Body of pancreas (tissue), 4 donors: Measurements from ENCODE around the gene FAM180A. TPM values are rescaled to one million over a fixed set of nuclear protein-coding genes. Genes with fewer than 3 reads are reported as not detected.
"Not testable (repeated sequence)": the region's sequence is repeated elsewhere in the genome, so short reads cannot be mapped to it uniquely, and the experiment has no call there.

Experiments used
- ATAC-seq: fragments of 150-250 bp; one replicate; pipeline ENCODE4 v1.9.1; 2016
- DNase-seq, 4 donors: peaks; one replicate each; pipeline ENCODE4 v3.0.0-alpha.2; 2019
- H3K27ac ChIP-seq, 4 donors: fragments of 200-600 bp; sonication (generic); 1 replicate in 3 of 4; 2 replicates in 1 of 4; pipeline versions ENCODE4 v1.5.1 to v1.6.1; 2016 to 2019; ENCODE audit warnings: mild to moderate bottlenecking in 1 of 4, mixed read lengths in 1 of 4, moderate library complexity in 1 of 4
- H3K27me3 ChIP-seq, 2 donors: fragments of 200-600 bp; sonication (generic); one replicate each; pipeline ENCODE4 v1.6.0; 2016; ENCODE audit warnings: mild to moderate bottlenecking in 1 of 2
- H3K36me3 ChIP-seq, 2 donors: fragments of 200-600 bp; sonication (generic); replicated peaks in 1 of 2; 2 replicates each; pipeline ENCODE4 v1.5.1; 2016; ENCODE audit warnings: low read depth in 2 of 2; ENCODE audit not compliant: insufficient read depth in 1 of 2
- H3K4me1 ChIP-seq: fragments of 200-600 bp; sonication (generic); one replicate; pipeline ENCODE4 v1.6.0; 2016
- H3K4me3 ChIP-seq, 2 donors: fragments of 200-600 bp; sonication (generic); 1 replicate in 1 of 2; 2 replicates in 1 of 2; pipeline ENCODE4 v1.5.1; 2016 to 2019
- H3K9me3 ChIP-seq, 3 donors: fragments of 200-600 bp; sonication (generic); 1 replicate in 2 of 3; 2 replicates in 1 of 3; pipeline ENCODE4 v1.5.1; 2016
- POLR2A ChIP-seq, 3 donors: fragments of 450-650 bp; IDR thresholded peaks; one replicate each; pipeline ENCODE4 v1.6.1; 2016; ENCODE audit warnings: antibody characterized with exemption in 3 of 3, mild to moderate bottlenecking in 2 of 3
- WGBS, 2 donors: methylation state at CpG; one replicate each; pipeline ENCODE4 v1.1.5; 2017; 5-methylcytosine and 5-hydroxymethylcytosine counted together
- intact Hi-C: fragments of 100-400 bp; cut with DNase I; formaldehyde crosslinking; loops from one replicate; pipeline ENCODE4 v1.15.1; 2023
- total RNA-seq, 2 donors: library from RNA; depleted of rRNA; stranded (reverse); fragments of >200 nt; gene quantifications; one replicate each; pipeline ENCODE4 v1.1.0, GENCODE V29; 2016
- TF ChIP-seq, protein P1 (sequence below), 7 experiments: fragments of 450-650 bp in 4 of 7; fragments of 200-600 bp in 3 of 7; sonication (generic) in 3 of 7; IDR thresholded peaks; one replicate each; pipeline ENCODE4 v1.5.1; 2016 to 2019; ENCODE audit warnings: antibody characterized with exemption in 7 of 7

Gene FAM180A
- total RNA-seq, 2 donors from 2014 or later = 3.1 TPM; not detected in 1

DNA sequence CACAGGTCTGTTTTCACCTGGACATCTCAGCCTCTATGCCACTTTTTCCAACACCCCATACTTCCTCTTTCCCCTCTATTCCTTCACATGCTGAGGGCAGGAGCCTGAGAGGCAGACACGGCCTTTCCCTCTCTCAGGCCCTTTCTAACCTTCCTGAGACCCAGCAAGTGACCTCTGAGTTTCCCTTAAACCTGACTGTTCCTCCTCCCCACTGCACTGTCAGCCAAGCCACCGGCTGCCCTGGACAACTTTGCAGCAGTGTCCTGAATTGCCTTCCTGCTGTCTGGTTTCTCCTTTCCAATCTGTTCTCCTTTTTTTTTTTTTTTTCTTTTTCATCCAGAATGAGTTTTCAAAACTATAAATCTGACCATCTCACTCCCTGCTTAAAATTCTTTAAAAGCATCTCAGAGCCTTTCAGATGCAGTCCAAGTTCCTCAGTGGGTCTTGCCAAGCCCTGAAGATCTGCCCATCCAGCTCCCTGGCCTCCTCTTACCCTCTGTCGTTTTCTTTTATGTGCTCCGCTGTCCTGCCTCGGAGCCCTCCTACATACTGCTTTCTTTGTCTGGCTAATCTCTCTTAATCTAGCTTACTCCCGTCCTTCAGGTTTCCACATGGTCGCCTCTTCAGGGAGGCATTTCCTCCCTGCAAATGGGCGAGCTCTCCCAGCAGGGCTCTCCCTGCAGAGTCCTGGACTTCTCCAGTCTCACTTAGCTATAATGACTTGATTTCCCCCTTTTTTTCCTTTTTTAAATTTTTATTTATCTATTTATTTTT is 51.1 kb downstream of the FAM180A start:
- no peak overlapping the region for H3K27ac ChIP-seq
- WGBS, 2 donors = 66 to 77% methylated on average over 8 of the region's 8 CpGs
- H3K36me3 ChIP-seq = no peaks in the 10 kb centered on the region
- intact Hi-C loops = no loop called here
- DNase-seq (no peak), ATAC-seq (no peak)
- no peak overlapping the region for H3K4me3 ChIP-seq
- no peaks in the 10 kb centered on the region for H3K27me3 ChIP-seq
- H3K4me1 ChIP-seq = no peaks in the 10 kb centered on the region
- H3K9me3 ChIP-seq = no peaks in the 10 kb centered on the region
- no peak for TF ChIP-seq POLR2A (IDR thresholded peaks at IDR 0.05)
- TF ChIP-seq, protein P1, sequence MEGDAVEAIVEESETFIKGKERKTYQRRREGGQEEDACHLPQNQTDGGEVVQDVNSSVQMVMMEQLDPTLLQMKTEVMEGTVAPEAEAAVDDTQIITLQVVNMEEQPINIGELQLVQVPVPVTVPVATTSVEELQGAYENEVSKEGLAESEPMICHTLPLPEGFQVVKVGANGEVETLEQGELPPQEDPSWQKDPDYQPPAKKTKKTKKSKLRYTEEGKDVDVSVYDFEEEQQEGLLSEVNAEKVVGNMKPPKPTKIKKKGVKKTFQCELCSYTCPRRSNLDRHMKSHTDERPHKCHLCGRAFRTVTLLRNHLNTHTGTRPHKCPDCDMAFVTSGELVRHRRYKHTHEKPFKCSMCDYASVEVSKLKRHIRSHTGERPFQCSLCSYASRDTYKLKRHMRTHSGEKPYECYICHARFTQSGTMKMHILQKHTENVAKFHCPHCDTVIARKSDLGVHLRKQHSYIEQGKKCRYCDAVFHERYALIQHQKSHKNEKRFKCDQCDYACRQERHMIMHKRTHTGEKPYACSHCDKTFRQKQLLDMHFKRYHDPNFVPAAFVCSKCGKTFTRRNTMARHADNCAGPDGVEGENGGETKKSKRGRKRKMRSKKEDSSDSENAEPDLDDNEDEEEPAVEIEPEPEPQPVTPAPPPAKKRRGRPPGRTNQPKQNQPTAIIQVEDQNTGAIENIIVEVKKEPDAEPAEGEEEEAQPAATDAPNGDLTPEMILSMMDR (IDR thresholded peaks at IDR 0.05) = no peak

GRCh38 chr7:135693558-135693957 is 55.1 kb downstream of the FAM180A start:
- ATAC-seq (no peak), DNase-seq (no peak)
- H3K36me3 ChIP-seq = peaks cover 0 to 1% of the 10 kb centered on the region in 2 donors
- WGBS, 2 donors = 92 to 96% methylated on average over 4 of the region's 4 CpGs
- H3K9me3 ChIP-seq = no peaks in the 10 kb centered on the region
- H3K4me1 ChIP-seq = no peaks in the 10 kb centered on the region
- no peaks in the 10 kb centered on the region for H3K27me3 ChIP-seq
- no peak overlapping the region for H3K27ac ChIP-seq
- H3K4me3 ChIP-seq = no peak overlapping the region
- intact Hi-C loops = no loop called here
- TF ChIP-seq, protein P1 (IDR thresholded peaks at IDR 0.05) = no peak
- TF ChIP-seq POLR2A (IDR thresholded peaks at IDR 0.05) = no peak

DNA sequence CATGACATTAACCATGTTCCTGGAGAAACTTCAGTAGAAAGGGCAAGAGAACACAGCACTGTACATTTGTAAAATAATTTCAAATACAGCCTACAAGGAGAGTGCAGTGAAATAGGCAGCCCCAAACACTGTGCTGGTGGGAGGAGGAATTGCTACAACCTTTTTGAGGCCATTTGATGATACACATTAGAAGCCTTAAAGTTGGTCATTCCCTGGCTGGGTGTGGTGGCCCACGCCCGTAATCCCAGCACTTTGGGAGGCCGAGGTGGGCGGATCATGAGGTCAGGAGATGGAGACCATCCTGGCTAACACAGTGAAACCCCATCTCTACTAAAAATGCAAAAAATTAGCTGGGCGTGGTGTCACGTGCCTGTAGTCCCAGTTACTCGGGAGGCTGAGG is 56.0 kb downstream of the FAM180A start:
- DNase-seq, H3K27ac ChIP-seq, H3K4me3 ChIP-seq, H3K27me3 ChIP-seq, H3K4me1 ChIP-seq, intact Hi-C loops, ATAC-seq, H3K9me3 ChIP-seq, H3K36me3 ChIP-seq: not testable (repeated sequence)
- 88 to 97% methylated on average over 7 of the region's 7 CpGs for WGBS, 2 donors

GRCh38 chr7:135692055-135692454 is 56.6 kb downstream of the FAM180A start:
- Histone ChIP-seq H3K27ac (no peak overlapping the region), H3K27me3 (no peaks in the 10 kb centered on the region), H3K9me3 (no peaks in the 10 kb centered on the region), H3K4me3 (no peak overlapping the region), H3K36me3 (peaks cover 0 to 1% of the 10 kb centered on the region in 2 donors), H3K4me1 (no peaks in the 10 kb centered on the region)
- intact Hi-C loops = no loop called here
- ATAC-seq = no peak
- DNase-seq = no peak
- 53 to 65% methylated on average over 3 of the region's 3 CpGs for WGBS, 2 donors
- TF ChIP-seq, protein P1 (IDR thresholded peaks at IDR 0.05) = no peak
- no peak for TF ChIP-seq POLR2A (IDR thresholded peaks at IDR 0.05)

GRCh38 chr7:135690566-135690965 is 58.0 kb downstream of the FAM180A start:
- TF ChIP-seq POLR2A (IDR thresholded peaks at IDR 0.05) = no peak
- TF ChIP-seq, protein P1 (IDR thresholded peaks at IDR 0.05) = no peak
- Histone ChIP-seq H3K27ac (no peak overlapping the region), H3K4me1 (no peaks in the 10 kb centered on the region), H3K9me3 (no peaks in the 10 kb centered on the region), H3K27me3 (no peaks in the 10 kb centered on the region), H3K4me3 (no peak overlapping the region), H3K36me3 (peaks cover 0 to 1% of the 10 kb centered on the region in 2 donors)
- intact Hi-C loops = no loop called here
- ATAC-seq = no peak
- no peak for DNase-seq
- WGBS, 2 donors = 94 to 97% methylated on average over 3 of the region's 3 CpGs
